ENCODE data around the gene WSB2. TPM values are rescaled to one million over a fixed set of nuclear protein-coding genes. Genes with fewer than 3 reads are reported as not detected.

Gene WSB2
- total and polyA plus RNA-seq, 10 of the 15 experiments (the other 5 are each of a cell fraction or from before 2014, with no cell fraction given): 18.3 to 82.6 (median 43.7) TPM

DNA sequence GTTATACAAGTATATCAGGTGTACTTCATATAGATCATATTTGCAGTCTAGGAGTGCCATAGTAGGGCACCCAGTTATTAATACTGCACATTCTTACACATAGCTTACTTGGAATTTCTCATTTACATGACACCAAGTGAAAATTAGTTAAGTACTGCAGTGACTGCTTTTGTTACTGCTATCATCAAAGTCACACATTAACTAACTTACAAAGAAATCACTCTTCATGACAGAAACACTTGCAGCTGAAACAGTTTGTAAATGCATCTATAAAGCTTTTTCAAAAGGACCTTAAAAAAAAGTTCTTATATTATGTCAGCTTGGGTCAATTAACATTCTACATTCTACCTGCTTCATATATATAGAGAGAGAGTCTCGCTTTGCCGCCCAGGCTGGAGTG lies 62.3 kb downstream of the WSB2 start:
- no peak overlapping the region for H3K4me2 ChIP-seq (ENCODE audit: control insufficient read depth, insufficient read depth)
- no peaks in the 10 kb centered on the region for H4K20me1 ChIP-seq (ENCODE audit: control insufficient read depth, insufficient read depth)
- DNase-seq (ENCODE audit: low read depth, low spot score) (no peak), ATAC-seq (no peak), FAIRE-seq (no peak)
- H3K27me3 ChIP-seq (replicated peaks in 1 of 2; ENCODE audit: control insufficient read depth in 2 of 2, insufficient read depth in 2 of 2, low read length in 1 of 2): no peaks in the 10 kb centered on the region
- ChIA-PET SMC1A (ENCODE audit: uncharacterized antibody, unreplicated experiment) (interaction anchor here (0.7 kb wide), 1 partner anchor 1007 kb away, joined by 3 read pairs; no protein-coding TSS in a partner anchor), CTCF (no interaction called here), RAD21 (ENCODE audit: unreplicated experiment) (no interaction called here), POLR2A (no interaction called here)
- no peak overlapping the region for H3K27ac ChIP-seq (ENCODE audit: control insufficient read depth, insufficient read depth)
- no peaks in the 10 kb centered on the region; the same call in 2 of the 3 replicates for H3K9me3 ChIP-seq (replicated peaks; ENCODE audit: control insufficient read depth, insufficient read depth, low read length)
- WGBS (ENCODE audit: insufficient coverage, insufficient replicate concordance, low lambda C conversion rate, missing lambda C conversion rate): 94% methylated on average over 2 of the region's 2 CpGs
- in situ Hi-C loops (cut with MboI): no loop called here
- H2AFZ ChIP-seq (ENCODE audit: control insufficient read depth, low read depth, low read length): no peak overlapping the region
- H3K4me1 ChIP-seq (ENCODE audit: control insufficient read depth, insufficient read depth, low read length): no peaks in the 10 kb centered on the region
- no peaks in the 10 kb centered on the region for H3K79me2 ChIP-seq (ENCODE audit: control insufficient read depth, insufficient read depth, low read length)
- no peak for TF ChIP-seq KDM1A (IDR thresholded peaks at IDR 0.05; ENCODE audit: borderline replicate concordance)
- TF ChIP-seq, protein P1, sequence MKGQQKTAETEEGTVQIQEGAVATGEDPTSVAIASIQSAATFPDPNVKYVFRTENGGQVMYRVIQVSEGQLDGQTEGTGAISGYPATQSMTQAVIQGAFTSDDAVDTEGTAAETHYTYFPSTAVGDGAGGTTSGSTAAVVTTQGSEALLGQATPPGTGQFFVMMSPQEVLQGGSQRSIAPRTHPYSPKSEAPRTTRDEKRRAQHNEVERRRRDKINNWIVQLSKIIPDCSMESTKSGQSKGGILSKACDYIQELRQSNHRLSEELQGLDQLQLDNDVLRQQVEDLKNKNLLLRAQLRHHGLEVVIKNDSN (IDR thresholded peaks at IDR 0.05; ENCODE audit: borderline replicate concordance, extremely low read length, insufficient read depth, low read depth, low read length): no peak
- TF ChIP-seq CBX5 (IDR thresholded peaks at IDR 0.05; ENCODE audit: low read depth): no peak
- no peak for TF ChIP-seq HCFC1 (IDR thresholded peaks at IDR 0.05; ENCODE audit: low read length)
- TF ChIP-seq EP300 (IDR thresholded peaks at IDR 0.05; ENCODE audit: borderline replicate concordance in 1 of 2, control insufficient read depth in 1 of 2, low read depth in 2 of 2, low read length in 2 of 2): no peak
- no peak for TF ChIP-seq SREBF2 (IDR thresholded peaks at IDR 0.05; ENCODE audit: low read length)
- no peak for TF ChIP-seq ZZZ3 (IDR thresholded peaks at IDR 0.05; ENCODE audit: control insufficient read depth, insufficient read length, low read depth)
- no peak for TF ChIP-seq ATF7 (IDR thresholded peaks at IDR 0.05; ENCODE audit: low read depth)
- TF ChIP-seq CREB1 (IDR thresholded peaks at IDR 0.05; ENCODE audit: low read depth): no peak
- no peak for TF ChIP-seq ZBED1 (IDR thresholded peaks at IDR 0.05; ENCODE audit: borderline replicate concordance)
- TF ChIP-seq, protein P2, sequence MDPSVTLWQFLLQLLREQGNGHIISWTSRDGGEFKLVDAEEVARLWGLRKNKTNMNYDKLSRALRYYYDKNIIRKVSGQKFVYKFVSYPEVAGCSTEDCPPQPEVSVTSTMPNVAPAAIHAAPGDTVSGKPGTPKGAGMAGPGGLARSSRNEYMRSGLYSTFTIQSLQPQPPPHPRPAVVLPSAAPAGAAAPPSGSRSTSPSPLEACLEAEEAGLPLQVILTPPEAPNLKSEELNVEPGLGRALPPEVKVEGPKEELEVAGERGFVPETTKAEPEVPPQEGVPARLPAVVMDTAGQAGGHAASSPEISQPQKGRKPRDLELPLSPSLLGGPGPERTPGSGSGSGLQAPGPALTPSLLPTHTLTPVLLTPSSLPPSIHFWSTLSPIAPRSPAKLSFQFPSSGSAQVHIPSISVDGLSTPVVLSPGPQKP (IDR thresholded peaks at IDR 0.05; ENCODE audit: low read depth, low read length): no peak
- TF ChIP-seq, protein P3, sequence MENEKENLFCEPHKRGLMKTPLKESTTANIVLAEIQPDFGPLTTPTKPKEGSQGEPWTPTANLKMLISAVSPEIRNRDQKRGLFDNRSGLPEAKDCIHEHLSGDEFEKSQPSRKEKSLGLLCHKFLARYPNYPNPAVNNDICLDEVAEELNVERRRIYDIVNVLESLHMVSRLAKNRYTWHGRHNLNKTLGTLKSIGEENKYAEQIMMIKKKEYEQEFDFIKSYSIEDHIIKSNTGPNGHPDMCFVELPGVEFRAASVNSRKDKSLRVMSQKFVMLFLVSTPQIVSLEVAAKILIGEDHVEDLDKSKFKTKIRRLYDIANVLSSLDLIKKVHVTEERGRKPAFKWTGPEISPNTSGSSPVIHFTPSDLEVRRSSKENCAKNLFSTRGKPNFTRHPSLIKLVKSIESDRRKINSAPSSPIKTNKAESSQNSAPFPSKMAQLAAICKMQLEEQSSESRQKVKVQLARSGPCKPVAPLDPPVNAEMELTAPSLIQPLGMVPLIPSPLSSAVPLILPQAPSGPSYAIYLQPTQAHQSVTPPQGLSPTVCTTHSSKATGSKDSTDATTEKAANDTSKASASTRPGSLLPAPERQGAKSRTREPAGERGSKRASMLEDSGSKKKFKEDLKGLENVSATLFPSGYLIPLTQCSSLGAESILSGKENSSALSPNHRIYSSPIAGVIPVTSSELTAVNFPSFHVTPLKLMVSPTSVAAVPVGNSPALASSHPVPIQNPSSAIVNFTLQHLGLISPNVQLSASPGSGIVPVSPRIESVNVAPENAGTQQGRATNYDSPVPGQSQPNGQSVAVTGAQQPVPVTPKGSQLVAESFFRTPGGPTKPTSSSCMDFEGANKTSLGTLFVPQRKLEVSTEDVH (IDR thresholded peaks at IDR 0.05; ENCODE audit: low read depth, partially characterized antibody): no peak
- no peak for TF ChIP-seq HDGF (IDR thresholded peaks at IDR 0.05)
- TF ChIP-seq TCF3 (IDR thresholded peaks at IDR 0.05; ENCODE audit: borderline replicate concordance, insufficient read depth, low read depth, low read length): no peak
- TF ChIP-seq NFIC (IDR thresholded peaks at IDR 0.05; ENCODE audit: low read depth, low read length): no peak
- no peak for TF ChIP-seq POU2F2 (IDR thresholded peaks at IDR 0.05; ENCODE audit: borderline replicate concordance, low read depth, low read length)
- TF ChIP-seq, protein P4, sequence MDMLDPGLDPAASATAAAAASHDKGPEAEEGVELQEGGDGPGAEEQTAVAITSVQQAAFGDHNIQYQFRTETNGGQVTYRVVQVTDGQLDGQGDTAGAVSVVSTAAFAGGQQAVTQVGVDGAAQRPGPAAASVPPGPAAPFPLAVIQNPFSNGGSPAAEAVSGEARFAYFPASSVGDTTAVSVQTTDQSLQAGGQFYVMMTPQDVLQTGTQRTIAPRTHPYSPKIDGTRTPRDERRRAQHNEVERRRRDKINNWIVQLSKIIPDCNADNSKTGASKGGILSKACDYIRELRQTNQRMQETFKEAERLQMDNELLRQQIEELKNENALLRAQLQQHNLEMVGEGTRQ (IDR thresholded peaks at IDR 0.05; ENCODE audit: borderline replicate concordance, low read depth, low read length): no peak
- H3K4me3 ChIP-seq: no peak overlapping the region
- intact Hi-C loops (cut with micrococcal nuclease; ENCODE audit: unreplicated experiment): no loop called here
- BruUV-seq (replicated peaks): no TSS peak
- H3K9ac ChIP-seq (ENCODE audit: control insufficient read depth, insufficient read depth, low read length): no peak overlapping the region
- H3K36me3 ChIP-seq (ENCODE audit: control insufficient read depth in 2 of 2, insufficient read depth in 2 of 2, low read length in 1 of 2): no peaks in the 10 kb centered on the region
